K562 (cell line): ENCODE measurements around the gene PRRT2. TPM values are rescaled to one million over a fixed set of nuclear protein-coding genes. Genes with fewer than 3 reads are reported as not detected.

ENCODE experiments used
- BRCA1 ChIP-seq, 2 experiments: fragments of 450-650 bp in 1 of 2; sonication (generic) in 1 of 2; formaldehyde crosslinking in 1 of 2; IDR thresholded peaks; 2 replicates each; pipeline versions ENCODE4 v1.5.0 to v1.6.1; 2017 to 2020; ENCODE audit warnings: mild to moderate bottlenecking in 1 of 2, missing genetic modification reagents in 1 of 2
- CAMTA2 ChIP-seq: fragments of 250-450 bp; sonication (Bioruptor Pico); conservative IDR thresholded peaks from 2 replicates; pipeline ENCODE4 v1.5.1; 2022
- ETV1 ChIP-seq: fragments of 450-650 bp; conservative IDR thresholded peaks from 2 replicates; pipeline ENCODE4 v1.6.1; 2016; ENCODE audit warnings: missing genetic modification characterization, control low read depth, low read depth, missing compliant biosample characterization
- EZH2 ChIP-seq: IDR thresholded peaks from 2 replicates; pipeline ENCODE4 v1.6.1; 2012; ENCODE audit warnings: low read depth, mild to moderate bottlenecking, inconsistent platforms, low read length, borderline replicate concordance
- FIP1L1 ChIP-seq: fragments of 200-400 bp; formaldehyde crosslinking; IDR thresholded peaks from 2 replicates; pipeline ENCODE4 v1.6.1; 2018; ENCODE audit warnings: mild to moderate bottlenecking, low read depth, low read length; ENCODE audit not compliant: poor library complexity, severe bottlenecking
- FOXJ3 ChIP-seq: sonication (generic); formaldehyde crosslinking; IDR thresholded peaks from 2 replicates; pipeline ENCODE4 v1.4.0; 2020; ENCODE audit warnings: mild to moderate bottlenecking, missing genetic modification reagents
- IFI16 ChIP-seq: fragments of 250-450 bp; sonication (Bioruptor Pico); IDR thresholded peaks from 2 replicates; pipeline ENCODE4 v2.1.2; 2022; ENCODE audit warnings: mild to moderate bottlenecking, inconsistent platforms
- LARP7 ChIP-seq: fragments of 450-650 bp; IDR thresholded peaks from 2 replicates; pipeline ENCODE4 v1.6.1; 2016
- MEF2D ChIP-seq: conservative IDR thresholded peaks from 2 replicates; pipeline ENCODE4 v1.6.1; 2016; ENCODE audit warnings: low read depth, missing genetic modification characterization, missing compliant biosample characterization
- MYBL2 ChIP-seq, 2 experiments: fragments of 450-650 bp in 1 of 2; sonication (generic) in 1 of 2; formaldehyde crosslinking in 1 of 2; IDR thresholded peaks; 2 replicates each; pipeline versions ENCODE4 v1.6.1 to v1.8.1; 2017 to 2022; ENCODE audit warnings: borderline replicate concordance in 1 of 2, inconsistent platforms in 1 of 2, low read depth in 1 of 2, mild to moderate bottlenecking in 1 of 2, missing genetic modification reagents in 1 of 2, moderate library complexity in 1 of 2
- MYC ChIP-seq, 2 experiments: fragments of 250-450 bp in 1 of 2; sonication (Bioruptor Pico) in 1 of 2; IDR thresholded peaks; 2 replicates each; pipeline versions ENCODE4 v1.5.1 to v1.6.1; 2012 to 2021; ENCODE audit warnings: low read depth in 2 of 2, borderline replicate concordance in 1 of 2, improper control_type of control experiment in 1 of 2, low read length in 1 of 2, mild to moderate bottlenecking in 1 of 2, moderate library complexity in 1 of 2
- NFATC3 ChIP-seq: fragments of 450-650 bp; IDR thresholded peaks from 2 replicates; pipeline ENCODE4 v1.6.1; 2017; ENCODE audit warnings: mild to moderate bottlenecking
- RBM14 ChIP-seq: fragments of 200-400 bp; formaldehyde crosslinking; IDR thresholded peaks from 2 replicates; pipeline ENCODE4 v1.6.1; 2018; ENCODE audit warnings: low read depth, mild to moderate bottlenecking, low read length, moderate library complexity, borderline replicate concordance; ENCODE audit not compliant: insufficient read depth
- SNRNP70 ChIP-seq: fragments of 200-400 bp; formaldehyde crosslinking; optimal IDR thresholded peaks from 2 replicates; pipeline ENCODE3; 2017; ENCODE audit warnings: low read depth, low read length
- SP2 ChIP-seq: IDR thresholded peaks from 2 replicates; pipeline ENCODE4 v1.6.1; 2011; ENCODE audit warnings: mild to moderate bottlenecking, low read depth, low read length, moderate library complexity; ENCODE audit not compliant: poor library complexity, severe bottlenecking; ENCODE audit errors: extremely low read depth
- ZKSCAN1 ChIP-seq: fragments of 150-350 bp; IDR thresholded peaks from 2 replicates; pipeline ENCODE4 v1.6.1; 2016; ENCODE audit warnings: low read depth, low read length
- ZNF165 ChIP-seq: fragments of 250-450 bp; sonication (Bioruptor Pico); IDR thresholded peaks from 2 replicates; pipeline ENCODE4 v1.4.0; 2020; ENCODE audit warnings: borderline replicate concordance
- ZNF212 ChIP-seq: fragments of 450-650 bp; formaldehyde crosslinking; IDR thresholded peaks from 2 replicates; pipeline ENCODE4 v1.4.0; 2020; ENCODE audit warnings: mild to moderate bottlenecking
- ZNF23 ChIP-seq: fragments of 250-450 bp; sonication (Bioruptor Pico); IDR thresholded peaks from 2 replicates; pipeline ENCODE4 v1.4.0; 2020; ENCODE audit warnings: mild to moderate bottlenecking
- ZNF507 ChIP-seq: conservative IDR thresholded peaks from 2 replicates; pipeline ENCODE4 v1.6.1; 2017; ENCODE audit warnings: missing genetic modification characterization, missing compliant biosample characterization
- ZNF584 ChIP-seq: fragments of 200-800 bp; sonication (Bioruptor generic); IDR thresholded peaks from 2 replicates; pipeline ENCODE4 v1.6.1; 2016; ENCODE audit warnings: low read depth, mild to moderate bottlenecking, missing genetic modification characterization, missing compliant biosample characterization
- polyA plus RNA-seq, 8 experiments: library from polyadenylated mRNA; depleted of rRNA in 4 of 8; stranded (reverse) in 5 of 8; unstranded in 3 of 8; fragments of >200 nt; fragmentation: Nextera tagmentation in 2 of 8; fragmentation: Illumina TruSeq in 1 of 8; extraction: Ambion mirVana in 2 of 8; extraction: Trizol in 1 of 8; gene quantifications; 2 replicates each; pipeline versions ENCODE4 v1.2.1 to v1.2.3, GENCODE V29; 2011 to 2014; ENCODE audit warnings: inconsistent platforms in 1 of 8, missing spikeins in 1 of 8
- total RNA-seq, 7 experiments: library from RNA; depleted of rRNA in 6 of 7; stranded (reverse); fragments of >200 nt in 6 of 7; fragmentation: Illumina TruSeq in 2 of 7; extraction: Trizol in 2 of 7; gene quantifications; 2 replicates each; pipeline versions ENCODE4 v1.2.1 to v1.2.3, GENCODE V29; 2011 to 2021; ENCODE audit warnings: low replicate concordance in 1 of 7
- TF ChIP-seq, protein P1 (sequence below): fragments of 450-650 bp; IDR thresholded peaks from 2 replicates; pipeline ENCODE4 v1.6.1; 2016; ENCODE audit warnings: low read depth, mild to moderate bottlenecking, moderate library complexity
- TF ChIP-seq, protein P2 (sequence below): conservative IDR thresholded peaks from 2 replicates; pipeline ENCODE4 v1.6.1; 2011; ENCODE audit warnings: low read depth, mild to moderate bottlenecking, low read length; ENCODE audit not compliant: control insufficient read depth
- TF ChIP-seq, protein P3 (sequence below): IDR thresholded peaks from 2 replicates; pipeline ENCODE4 v1.6.1; 2012; ENCODE audit warnings: low read depth, low read length, improper control_type of control experiment, borderline replicate concordance

PRRT2 gene
- total and polyA plus RNA-seq, 9 of the 15 experiments (the other 6 are each of a cell fraction or from before 2014, with no cell fraction given): 0.11 to 1.0 (median 0.42) TPM; not detected in 2

DNA sequence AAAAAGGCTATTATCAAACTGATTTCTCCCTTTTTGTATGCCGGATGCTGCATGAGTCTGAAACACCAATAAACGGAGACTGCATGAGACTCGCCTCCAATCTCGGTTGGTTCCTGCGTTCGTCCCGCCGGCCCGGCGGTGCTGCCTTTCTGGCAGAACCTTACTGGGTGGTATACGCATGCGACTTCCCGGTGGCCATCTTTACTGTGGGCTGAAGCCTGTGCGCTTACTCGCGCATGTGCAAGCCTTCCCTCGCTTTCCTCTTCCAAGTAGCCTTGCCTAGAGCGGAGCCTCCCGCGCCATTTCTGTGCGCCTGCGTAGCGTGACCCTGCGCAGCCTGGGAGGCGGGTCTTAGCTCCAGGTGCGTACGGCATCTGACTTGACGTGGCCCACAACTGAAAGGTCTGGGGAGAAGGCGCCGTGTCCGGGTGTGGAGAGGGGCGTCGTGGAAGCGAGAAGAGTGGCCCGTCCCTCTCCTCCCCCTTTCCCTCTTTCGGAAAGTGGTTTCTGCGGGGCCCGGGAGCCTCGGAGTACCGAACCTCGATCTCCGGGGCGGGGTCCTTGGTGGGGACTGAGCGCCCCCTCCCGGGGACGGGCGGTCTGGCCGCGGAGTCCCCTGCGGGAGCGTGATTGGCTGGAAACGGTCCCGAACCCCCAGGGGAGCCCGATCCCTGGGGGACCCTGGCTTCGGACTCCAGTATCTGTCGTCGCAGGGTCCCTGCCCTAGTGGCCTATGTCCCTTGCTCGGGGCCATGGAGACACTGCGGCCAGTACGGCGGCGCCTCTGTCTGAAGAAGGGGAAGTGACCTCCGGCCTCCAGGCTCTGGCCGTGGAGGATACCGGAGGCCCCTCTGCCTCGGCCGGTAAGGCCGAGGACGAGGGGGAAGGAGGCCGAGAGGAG, 4.0 kb downstream of the PRRT2 start, which contains the start of gene PAGR1 (continued):
- TF ChIP-seq ZKSCAN1 (no peak), ZNF165 (no peak), BRCA1 (IDR thresholded peaks at IDR 0.05) (no peak), BRCA1 (CRISPR knock-in tag; IDR thresholded peaks at IDR 0.05) (no peak), FOXJ3 (CRISPR knock-in tag) (no peak), CAMTA2 (CRISPR knock-in tag) (no peak), MEF2D (tag) (no peak), MYC (IDR thresholded peaks at IDR 0.05; ENCODE audit: low read depth, low read length) (peak; percentile 89), MYC (CRISPR knock-in tag; IDR thresholded peaks at IDR 0.05; ENCODE audit: borderline replicate concordance, low read depth) (no peak), FIP1L1 (peak; percentile 73), RBM14 (no peak), ZNF584 (CRISPR knock-in tag) (no peak), ZNF212 (CRISPR knock-in tag) (no peak), LARP7 (no peak), SNRNP70 (no peak), ETV1 (tag) (peak; percentile 44; the same call in 1 of the 2 replicates), EZH2 (no peak), MYBL2 (IDR thresholded peaks at IDR 0.05; ENCODE audit: low read depth) (no peak; the same call in 1 of the 2 replicates), MYBL2 (CRISPR knock-in tag; IDR thresholded peaks at IDR 0.05; ENCODE audit: borderline replicate concordance) (no peak), ZNF507 (tag) (no peak), ZNF23 (CRISPR knock-in tag) (0 out of 2 replicates have a peak, but pooled peaks have one; percentile 45), NFATC3 (no peak), IFI16 (CRISPR knock-in tag) (no peak), SP2 (peak; percentile 33)
- TF ChIP-seq, protein P1, sequence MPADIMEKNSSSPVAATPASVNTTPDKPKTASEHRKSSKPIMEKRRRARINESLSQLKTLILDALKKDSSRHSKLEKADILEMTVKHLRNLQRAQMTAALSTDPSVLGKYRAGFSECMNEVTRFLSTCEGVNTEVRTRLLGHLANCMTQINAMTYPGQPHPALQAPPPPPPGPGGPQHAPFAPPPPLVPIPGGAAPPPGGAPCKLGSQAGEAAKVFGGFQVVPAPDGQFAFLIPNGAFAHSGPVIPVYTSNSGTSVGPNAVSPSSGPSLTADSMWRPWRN: no peak
- TF ChIP-seq, protein P2, sequence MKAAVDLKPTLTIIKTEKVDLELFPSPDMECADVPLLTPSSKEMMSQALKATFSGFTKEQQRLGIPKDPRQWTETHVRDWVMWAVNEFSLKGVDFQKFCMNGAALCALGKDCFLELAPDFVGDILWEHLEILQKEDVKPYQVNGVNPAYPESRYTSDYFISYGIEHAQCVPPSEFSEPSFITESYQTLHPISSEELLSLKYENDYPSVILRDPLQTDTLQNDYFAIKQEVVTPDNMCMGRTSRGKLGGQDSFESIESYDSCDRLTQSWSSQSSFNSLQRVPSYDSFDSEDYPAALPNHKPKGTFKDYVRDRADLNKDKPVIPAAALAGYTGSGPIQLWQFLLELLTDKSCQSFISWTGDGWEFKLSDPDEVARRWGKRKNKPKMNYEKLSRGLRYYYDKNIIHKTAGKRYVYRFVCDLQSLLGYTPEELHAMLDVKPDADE: peak; percentile 65
- TF ChIP-seq, protein P3, sequence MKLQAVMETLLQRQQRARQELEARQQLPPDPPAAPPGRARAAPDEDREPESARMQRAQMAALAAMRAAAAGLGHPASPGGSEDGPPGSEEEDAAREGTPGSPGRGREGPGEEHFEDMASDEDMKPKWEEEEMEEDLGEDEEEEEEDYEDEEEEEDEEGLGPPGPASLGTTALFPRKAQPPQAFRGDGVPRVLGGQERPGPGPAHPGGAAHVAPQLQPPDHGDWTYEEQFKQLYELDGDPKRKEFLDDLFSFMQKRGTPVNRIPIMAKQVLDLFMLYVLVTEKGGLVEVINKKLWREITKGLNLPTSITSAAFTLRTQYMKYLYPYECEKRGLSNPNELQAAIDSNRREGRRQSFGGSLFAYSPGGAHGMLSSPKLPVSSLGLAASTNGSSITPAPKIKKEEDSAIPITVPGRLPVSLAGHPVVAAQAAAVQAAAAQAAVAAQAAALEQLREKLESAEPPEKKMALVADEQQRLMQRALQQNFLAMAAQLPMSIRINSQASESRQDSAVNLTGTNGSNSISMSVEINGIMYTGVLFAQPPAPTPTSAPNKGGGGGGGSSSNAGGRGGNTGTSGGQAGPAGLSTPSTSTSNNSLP: no peak
